ENCODE results near the gene SAYSD1. TPM values are rescaled to one million over a fixed set of nuclear protein-coding genes. Genes with fewer than 3 reads are reported as not detected.

SAYSD1 gene
- total and polyA plus RNA-seq, 5 donors from 2014 or later, result 20.6 to 33.6 (median 24.1) TPM

Other genes with a start within 250 kb of the SAYSD1 start
- not detected for gene GLP1R, start 66.4 kb downstream of the SAYSD1 start, total RNA-seq
- gene GLP1R, start 66.4 kb downstream of the SAYSD1 start, polyA plus RNA-seq, result not detected
- gene KCNK5, start 114.3 kb upstream of the SAYSD1 start, total RNA-seq, result 0.86 TPM
- under 1 TPM in 3 of 4 donors, not detected in 1; 0.13 to 0.71 (median 0.34) TPM for gene KCNK5, start 114.3 kb upstream of the SAYSD1 start, polyA plus RNA-seq
- not detected for gene KCNK17, start 199.2 kb upstream of the SAYSD1 start, total RNA-seq
- gene KCNK17, start 199.2 kb upstream of the SAYSD1 start, polyA plus RNA-seq, result not detected
- not detected for gene KCNK16, start 207.5 kb upstream of the SAYSD1 start, total RNA-seq
- not detected for gene KCNK16, start 207.5 kb upstream of the SAYSD1 start, polyA plus RNA-seq